ENCODE data around the gene PSME2. TPM values are rescaled to one million over a fixed set of nuclear protein-coding genes. Genes with fewer than 3 reads are reported as not detected.

The PSME2 gene
- total and polyA plus RNA-seq, 9 of the 15 experiments (the other 6 are each of a cell fraction or from before 2014, with no cell fraction given): 111 to 579 (median 159) TPM

DNA sequence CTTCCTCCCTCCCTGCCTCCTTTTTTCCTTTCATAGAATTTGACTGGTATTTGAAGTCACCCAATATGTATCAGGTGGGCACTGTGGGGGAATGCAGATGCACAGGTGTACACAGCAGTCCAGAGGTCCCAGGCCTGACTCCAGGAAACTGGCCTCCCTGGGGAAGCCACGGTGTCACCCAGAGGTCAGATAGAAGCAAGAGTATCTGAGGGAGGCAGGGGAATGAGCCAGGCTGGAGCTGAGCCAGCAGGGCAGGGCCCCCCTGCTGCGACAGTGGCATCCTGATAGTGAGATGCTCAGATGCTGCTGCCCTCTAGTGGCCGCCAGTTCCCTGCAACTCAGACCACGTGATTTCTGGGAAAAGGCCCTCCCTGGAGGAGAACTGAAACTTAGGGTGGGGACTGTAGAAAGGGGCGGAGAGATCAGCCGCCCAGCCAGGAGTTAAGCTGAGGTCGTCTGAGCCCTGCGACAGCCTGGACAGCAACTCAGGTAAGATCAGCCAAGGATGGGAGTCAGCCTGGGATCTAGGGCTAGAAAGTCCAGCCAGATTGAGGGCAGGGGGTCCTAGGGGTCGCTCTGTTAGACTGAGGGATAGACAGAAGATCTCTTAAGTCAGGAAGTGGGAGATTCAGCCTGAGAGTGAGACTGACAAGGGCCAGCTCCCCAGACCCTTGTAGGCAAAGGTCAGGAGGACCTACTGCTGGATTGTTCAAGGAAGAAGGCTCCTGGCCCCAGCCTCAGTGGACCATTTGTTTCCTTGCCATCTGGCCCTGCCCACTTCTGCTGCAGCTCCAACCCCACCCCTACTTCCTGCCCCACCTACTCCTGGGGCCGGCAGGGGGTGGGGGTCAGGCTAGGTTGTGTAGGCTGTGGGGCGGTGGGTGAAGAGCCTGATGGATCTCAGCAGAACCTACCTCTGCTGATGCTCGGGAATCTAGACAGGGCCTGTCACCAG, 14.7 kb upstream of the PSME2 start, which contains the start of gene IRF9 (continued):
- TF ChIP-seq RBM22 (IDR thresholded peaks at IDR 0.05; ENCODE audit: low read depth, low read length, poor library complexity, severe bottlenecking): no peak
- no peak for TF ChIP-seq ZNF347 (CRISPR knock-in tag; IDR thresholded peaks at IDR 0.05; ENCODE audit: low read depth)
- no peak for TF ChIP-seq ZNF785 (CRISPR knock-in tag; IDR thresholded peaks at IDR 0.05)
- no peak for TF ChIP-seq ZNF639 (CRISPR knock-in tag; conservative IDR thresholded peaks at IDR 0.05 in 1 of 2, IDR thresholded peaks at IDR 0.05 in 1 of 2)
- no peak for TF ChIP-seq ZSCAN32 (CRISPR knock-in tag; IDR thresholded peaks at IDR 0.05)
- no peak for TF ChIP-seq NUFIP1 (IDR thresholded peaks at IDR 0.05; ENCODE audit: partially characterized antibody)
- TF ChIP-seq SMAD3 (CRISPR knock-in tag; conservative IDR thresholded peaks at IDR 0.05): 0 out of 2 replicates have a peak, but pooled peaks have one; percentile 5
- TF ChIP-seq MBD2 (IDR thresholded peaks at IDR 0.05; ENCODE audit: borderline replicate concordance, low read depth): no peak
- no peak for TF ChIP-seq ZNF695 (CRISPR knock-in tag; IDR thresholded peaks at IDR 0.05)
- TF ChIP-seq EWSR1 (IDR thresholded peaks at IDR 0.05; ENCODE audit: borderline replicate concordance, low read depth, partially characterized antibody): no peak
- peak; percentile 50; the same call in 1 of the 2 replicates for TF ChIP-seq SMAD4 (CRISPR knock-in tag; conservative IDR thresholded peaks at IDR 0.05)
- no peak for TF ChIP-seq MIER1 (IDR thresholded peaks at IDR 0.05; ENCODE audit: low read depth)
- TF ChIP-seq SIN3B (IDR thresholded peaks at IDR 0.05; ENCODE audit: low read depth): no peak
- no peak for TF ChIP-seq RFX5 (IDR thresholded peaks at IDR 0.05; ENCODE audit: low read depth, low read length)
- TF ChIP-seq CTCFL (IDR thresholded peaks at IDR 0.05; ENCODE audit: borderline replicate concordance, insufficient read depth, low read depth, low read length, poor library complexity, severe bottlenecking): peak; percentile 32
- no peak for TF ChIP-seq CREB1 (IDR thresholded peaks at IDR 0.05)
- TF ChIP-seq CREB1 (CRISPR knock-in tag; IDR thresholded peaks at IDR 0.05): peak; percentile 63; the same call in 1 of the 2 replicates
- no peak for TF ChIP-seq SRSF9 (IDR thresholded peaks at IDR 0.05; ENCODE audit: borderline replicate concordance, low read depth, low read length)
- TF ChIP-seq SREBF1 (IDR thresholded peaks at IDR 0.05; ENCODE audit: borderline replicate concordance, low read depth, low read length): no peak
- TF ChIP-seq GTF2E2 (tag; IDR thresholded peaks at IDR 0.05): no peak
- no peak for TF ChIP-seq FOXM1 (IDR thresholded peaks at IDR 0.05; ENCODE audit: low read depth)
- TF ChIP-seq FOXM1 (CRISPR knock-in tag; IDR thresholded peaks at IDR 0.05; ENCODE audit: low read depth): no peak
- TF ChIP-seq BCOR (IDR thresholded peaks at IDR 0.05): no peak
- no peak for TF ChIP-seq ZNF224 (CRISPR knock-in tag; IDR thresholded peaks at IDR 0.05)
- TF ChIP-seq GATAD2A (IDR thresholded peaks at IDR 0.05): no peak
- TF ChIP-seq NR2F6 (CRISPR knock-in tag; IDR thresholded peaks at IDR 0.05): no peak; the same call in 1 of the 2 replicates
- no peak for TF ChIP-seq BDP1 (IDR thresholded peaks at IDR 0.05; ENCODE audit: insufficient read depth, insufficient read length)

All from K562 (cell line).